GM18873 (cell line): ENCODE measurements around the gene CPLX3.

ENCODE experiments used
- ATAC-seq: cut with Tn5 transposase; IDR thresholded peaks from one replicate; pipeline ENCODE4 v1.9.1; 2021; ENCODE audit warnings: mild to moderate bottlenecking, moderate library complexity, moderate number of reproducible peaks; ENCODE audit not compliant: unreplicated experiment, low FRiP score

The CPLX3 gene

GRCh38 chr15:74825866-74826265 is 561 bp upstream of the CPLX3 start:
- ATAC-seq = no peak

DNA sequence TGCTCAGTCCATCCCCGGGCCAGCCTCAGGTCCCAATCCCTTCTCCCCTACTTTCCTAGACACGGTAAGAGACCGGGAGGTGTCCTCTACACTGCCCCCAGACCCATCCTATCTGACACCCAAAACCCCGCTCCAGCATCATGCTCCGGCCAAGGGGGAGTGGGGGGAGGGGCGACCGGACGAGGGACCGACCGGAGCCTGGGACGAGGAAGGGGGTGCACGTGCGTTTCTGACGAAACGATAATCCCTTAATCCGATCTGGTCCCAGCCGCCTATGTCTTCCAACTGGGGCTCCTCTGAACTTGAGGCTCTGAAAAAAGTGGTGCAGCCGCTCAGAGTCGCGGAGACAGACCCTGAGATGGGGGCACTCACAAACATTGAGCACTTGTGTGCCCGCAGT is 494 bp downstream of the CPLX3 start:
- no peak for ATAC-seq

GRCh38 chr15:74827614-74828013 is 1.2 kb downstream of the CPLX3 start:
- ATAC-seq = no peak

- no peak for ATAC-seq
These were observed 2.4 kb downstream of the CPLX3 start for GRCh38 chr15:74828835-74829234.

GRCh38 chr15:74829486-74829885 is 3.1 kb downstream of the CPLX3 start:
- no peak for ATAC-seq

- no peak for ATAC-seq
These were observed 3.6 kb downstream of the CPLX3 start for GRCh38 chr15:74829991-74830390.

DNA sequence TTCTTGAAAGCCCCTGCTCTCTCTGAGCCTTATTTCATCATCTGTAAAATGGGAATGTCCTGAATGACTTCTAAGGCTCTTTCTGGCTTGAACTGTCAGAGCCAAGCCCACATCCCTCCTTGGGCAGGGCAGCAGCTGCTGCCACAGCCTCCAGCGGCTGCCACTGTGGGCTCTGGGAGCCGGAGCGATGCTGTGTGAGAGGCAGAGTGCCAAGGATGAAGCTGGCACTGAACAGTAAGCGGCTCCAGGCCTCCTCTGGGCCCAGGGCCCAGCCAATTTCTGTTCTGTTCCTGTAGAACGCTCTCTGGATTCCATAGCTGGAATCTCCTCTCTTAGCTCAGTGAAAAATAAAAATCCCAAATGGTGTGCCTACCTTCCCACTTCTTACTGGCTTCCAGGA is 4.4 kb downstream of the CPLX3 start:
- no peak for ATAC-seq

- ATAC-seq = no peak
These were observed 5.5 kb downstream of the CPLX3 start for GRCh38 chr15:74831813-74832495.

GRCh38 chr15:74832826-74833225 is 6.4 kb downstream of the CPLX3 start:
- ATAC-seq = no peak

DNA sequence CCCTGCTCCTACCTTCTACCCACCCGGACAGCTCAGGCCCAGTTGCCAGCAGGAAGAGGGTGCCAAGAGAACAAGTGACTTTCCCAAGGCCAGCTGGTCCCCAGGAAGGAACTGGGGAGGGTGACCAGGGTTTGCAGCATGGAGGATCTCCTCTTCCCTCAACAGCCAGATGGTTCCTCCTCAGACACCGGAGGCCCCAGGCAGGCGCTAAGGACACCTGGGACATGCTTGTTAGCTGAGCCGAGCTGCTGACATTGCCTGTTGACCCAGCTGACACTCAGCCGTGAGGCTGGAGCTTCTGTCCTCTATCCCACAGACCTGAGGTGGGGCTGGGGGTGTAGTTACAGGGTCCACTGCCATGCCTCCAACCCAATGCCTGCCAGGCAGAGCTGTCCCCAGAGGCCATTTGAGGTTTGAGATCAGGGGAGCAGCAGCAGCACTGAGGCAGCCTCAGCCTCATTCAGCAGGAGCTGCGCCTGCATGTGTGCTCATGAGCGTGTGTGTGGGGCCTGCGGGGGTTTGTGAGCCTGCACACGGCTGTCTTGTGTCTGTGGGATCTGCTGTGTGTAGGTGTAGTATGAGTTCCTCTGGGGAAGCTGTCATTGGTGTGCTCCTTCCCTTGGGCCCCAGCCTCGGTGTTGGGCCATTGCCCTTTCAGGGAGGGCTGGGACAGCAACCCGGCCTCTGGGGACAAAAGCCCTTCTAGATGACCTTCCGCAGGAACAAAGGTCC is 7.1 kb downstream of the CPLX3 start:
- ATAC-seq = no peak

DNA sequence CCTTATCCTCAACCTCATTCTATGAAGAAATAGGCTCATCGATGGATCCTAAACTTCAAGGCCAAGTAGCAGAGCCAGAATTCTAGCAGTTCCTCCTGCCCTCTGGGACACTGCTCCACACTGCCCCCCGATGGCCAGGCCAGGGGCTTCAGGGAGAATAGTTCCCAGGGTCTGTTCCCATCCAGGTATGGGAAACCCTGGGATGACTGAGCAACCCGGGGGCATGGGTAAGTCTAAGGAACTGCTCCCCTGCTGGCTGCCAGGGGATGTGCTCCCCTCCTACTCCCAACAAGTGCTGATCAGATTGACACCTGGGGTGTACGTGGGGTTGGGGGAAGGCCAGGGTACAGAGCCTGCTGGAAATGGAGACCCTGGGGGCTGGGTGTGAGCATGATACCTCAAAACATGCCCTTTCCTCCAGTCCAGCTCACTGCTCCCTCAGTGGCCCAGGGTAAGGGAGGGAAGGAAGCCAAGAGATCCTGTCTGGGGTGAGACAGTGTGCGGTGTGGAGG is 8.9 kb downstream of the CPLX3 start:
- ATAC-seq = no peak

DNA sequence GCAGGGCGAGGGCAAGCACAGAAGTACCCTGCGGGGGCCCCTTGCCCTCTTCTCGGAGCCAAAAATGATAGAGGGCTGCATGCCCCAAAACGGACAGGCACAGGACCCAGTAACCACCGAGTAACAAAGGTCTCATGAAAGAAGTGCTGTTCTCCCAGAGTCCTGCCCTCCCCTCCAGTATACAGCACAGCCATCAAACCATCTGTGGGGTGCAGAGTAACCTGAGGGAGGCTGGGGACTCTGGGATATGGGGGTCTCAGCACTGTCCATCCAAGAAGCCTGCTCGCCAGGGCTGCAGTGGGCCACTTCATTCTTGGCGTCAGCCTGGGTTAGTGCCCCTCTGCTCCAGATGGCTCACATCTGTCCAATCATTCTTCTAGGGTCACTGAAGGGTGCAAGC is 10.4 kb downstream of the CPLX3 start:
- no peak for ATAC-seq

GRCh38 chr15:74837482-74838136 is 11.2 kb downstream of the CPLX3 start:
- ATAC-seq = no peak

GRCh38 chr15:74838137-74838516 is 11.7 kb downstream of the CPLX3 start:
- ATAC-seq = no peak

DNA sequence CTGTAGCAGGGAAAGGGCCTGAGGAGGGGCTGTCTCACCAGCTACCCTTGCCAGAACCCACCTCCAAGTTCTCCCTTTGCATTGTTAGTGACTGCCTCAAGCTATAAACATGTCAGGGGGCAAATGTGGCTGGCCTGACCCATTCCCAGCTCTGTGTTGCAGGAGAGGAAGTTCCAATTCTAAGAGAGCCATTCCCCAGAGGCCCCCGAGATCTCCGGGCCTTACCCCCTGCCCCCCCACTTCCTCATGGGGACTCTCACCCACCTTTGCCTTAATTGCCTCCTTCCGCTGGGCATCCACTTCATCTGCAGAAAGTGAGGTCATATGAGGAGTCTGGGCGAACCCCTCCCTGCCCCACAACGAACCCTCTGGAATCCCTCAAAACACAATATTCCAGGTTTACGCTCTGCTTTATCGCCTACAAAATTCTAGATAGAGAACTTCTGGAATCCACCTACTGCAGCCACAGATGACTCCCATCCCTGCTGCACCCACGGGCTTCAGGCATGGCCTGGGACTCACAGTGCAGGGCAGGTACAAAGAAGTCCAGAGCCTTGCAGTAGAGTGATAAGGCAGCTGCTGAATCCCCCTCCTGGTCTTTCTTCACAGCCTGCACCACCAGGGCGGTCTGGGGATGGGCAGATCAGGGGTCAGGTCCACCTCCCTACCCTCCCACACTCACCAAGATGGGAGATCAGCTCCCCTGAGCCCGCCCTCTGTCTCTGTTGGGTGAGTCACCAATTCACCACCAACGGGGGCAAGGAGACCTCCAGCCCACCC is 12.5 kb downstream of the CPLX3 start:
- no peak for ATAC-seq

- ATAC-seq = no peak
These were observed 13.3 kb downstream of the CPLX3 start for GRCh38 chr15:74839526-74840395.

GRCh38 chr15:74840851-74841775 is 14.7 kb downstream of the CPLX3 start:
- ATAC-seq = no peak

GRCh38 chr15:74841891-74842373 is 15.5 kb downstream of the CPLX3 start:
- ATAC-seq = no peak
